NCI-H187 (cell line): ENCODE data around the gene RARRES2.

Experiments used
- DNase-seq, 2 experiments: peaks; one replicate each; lab custom pipeline; 2025; lab: John Stamatoyannopoulos, UW

Gene RARRES2

DNA sequence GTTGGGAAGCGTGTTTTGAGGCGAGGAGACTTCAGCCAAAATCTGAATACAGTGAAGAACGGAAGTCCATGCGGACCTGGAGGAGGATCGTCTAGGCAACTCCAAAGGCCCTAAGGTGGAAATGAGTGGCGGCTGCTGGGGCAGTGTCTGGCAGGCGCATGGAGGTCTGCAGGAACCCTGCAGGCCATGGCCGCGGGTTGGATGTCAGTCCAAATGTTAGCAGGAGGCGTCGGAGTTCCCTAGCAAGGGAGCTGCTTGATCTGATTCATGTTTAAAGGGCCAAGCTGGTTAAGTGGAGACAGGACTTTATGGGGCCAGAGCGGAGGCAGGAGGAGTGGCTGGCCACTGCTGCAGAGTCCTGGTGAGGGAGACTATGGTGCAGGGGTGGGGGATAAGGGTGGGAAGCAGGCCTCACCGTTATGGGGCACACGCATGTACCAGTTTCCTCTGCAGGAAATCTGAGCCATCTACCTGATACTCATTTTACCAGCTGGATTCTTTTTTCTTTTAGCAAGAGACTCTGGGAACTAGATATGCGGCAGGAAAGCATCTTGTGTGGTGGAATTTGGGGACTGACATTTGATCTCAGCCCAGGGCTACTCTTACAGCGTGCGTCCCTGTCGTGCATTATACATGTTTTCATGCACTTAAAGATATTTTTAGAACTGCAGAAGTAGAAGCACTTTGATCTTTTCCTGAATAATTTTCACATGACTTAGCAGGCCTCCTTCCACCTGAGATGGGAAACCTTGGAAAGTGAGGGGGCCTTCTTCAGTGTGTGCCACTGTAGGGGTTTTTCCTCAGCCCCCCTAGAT is 20.6 kb upstream of the RARRES2 start:
- no peak for DNase-seq

DNA sequence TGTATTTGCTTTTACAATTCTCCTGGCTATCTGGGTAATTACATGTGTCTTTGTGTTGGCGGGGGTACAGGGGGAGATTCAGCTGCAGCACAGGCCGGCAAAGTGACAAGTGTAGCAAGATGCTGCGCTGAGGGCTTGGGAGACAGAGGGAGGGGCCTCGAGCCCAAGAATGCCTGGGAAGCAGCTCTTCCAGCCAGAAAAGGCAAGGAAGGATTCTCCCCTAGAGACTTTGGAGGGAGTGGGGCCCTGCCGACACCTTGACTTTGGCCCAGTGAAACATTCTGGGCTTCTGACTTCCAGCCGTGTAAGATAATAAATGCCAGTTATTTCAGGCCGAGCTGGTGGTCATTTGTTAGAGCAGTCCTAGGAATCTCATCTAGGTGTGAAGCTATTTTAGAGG is 20.0 kb upstream of the RARRES2 start:
- DNase-seq = no peak

DNA sequence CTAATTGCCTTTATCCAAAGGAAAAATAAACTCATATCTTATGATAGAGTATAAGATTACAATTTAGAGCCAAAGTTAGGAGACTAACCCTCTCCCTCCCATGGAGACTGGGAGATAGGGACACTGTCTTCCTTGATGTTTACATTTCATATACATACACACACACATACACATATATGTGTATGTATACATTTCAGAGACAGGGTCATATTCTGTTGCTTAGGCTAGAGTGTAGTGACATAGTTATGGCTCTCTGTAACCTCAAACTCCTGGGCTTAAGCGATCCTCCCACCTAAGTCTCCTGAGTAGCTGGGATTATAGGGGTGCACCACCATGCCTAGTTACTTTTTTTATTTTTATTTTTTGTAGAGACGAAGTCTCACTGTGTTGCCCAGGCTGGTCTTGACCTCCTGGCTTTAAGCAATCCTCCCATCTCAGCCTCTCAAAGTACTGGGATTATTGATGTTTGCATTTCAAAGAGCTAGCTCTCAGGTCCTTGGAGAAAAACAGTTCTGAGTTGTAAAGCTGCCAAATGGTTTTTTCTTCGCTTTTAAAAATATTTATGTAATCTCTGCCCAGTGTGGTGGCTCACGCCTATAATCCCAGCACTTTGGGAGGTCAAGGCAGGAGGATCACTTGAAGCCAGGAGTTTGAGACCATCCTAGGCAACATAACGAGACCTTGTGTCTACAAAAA is 19.1 kb upstream of the RARRES2 start:
- DNase-seq = no peak

DNA sequence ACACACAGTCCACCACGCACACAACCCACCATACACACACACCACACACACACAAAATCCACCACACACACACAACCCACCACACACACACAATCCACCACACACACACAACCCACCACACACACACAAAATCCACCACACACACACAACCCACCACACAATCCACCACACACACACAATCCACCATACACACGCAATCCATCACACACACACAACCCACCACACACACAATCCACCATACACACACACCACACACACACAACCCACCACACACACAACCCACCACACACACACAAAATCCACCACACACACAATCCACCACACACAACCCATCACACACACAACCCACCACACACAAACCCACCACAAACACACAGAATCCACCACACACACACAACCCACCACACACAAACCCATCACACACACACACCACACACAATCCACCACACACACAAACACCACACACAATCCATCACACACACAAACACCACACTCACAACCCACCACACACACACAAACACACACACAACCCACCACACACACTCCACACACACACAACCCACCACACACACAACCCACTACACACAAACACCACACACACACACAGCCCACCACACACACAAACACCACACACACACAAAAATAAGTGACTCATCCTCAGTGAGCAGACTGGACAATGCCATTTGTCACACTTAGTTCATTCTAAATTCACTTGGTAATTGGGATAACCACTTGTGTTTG is 18.4 kb upstream of the RARRES2 start:
- DNase-seq = no peak

DNA sequence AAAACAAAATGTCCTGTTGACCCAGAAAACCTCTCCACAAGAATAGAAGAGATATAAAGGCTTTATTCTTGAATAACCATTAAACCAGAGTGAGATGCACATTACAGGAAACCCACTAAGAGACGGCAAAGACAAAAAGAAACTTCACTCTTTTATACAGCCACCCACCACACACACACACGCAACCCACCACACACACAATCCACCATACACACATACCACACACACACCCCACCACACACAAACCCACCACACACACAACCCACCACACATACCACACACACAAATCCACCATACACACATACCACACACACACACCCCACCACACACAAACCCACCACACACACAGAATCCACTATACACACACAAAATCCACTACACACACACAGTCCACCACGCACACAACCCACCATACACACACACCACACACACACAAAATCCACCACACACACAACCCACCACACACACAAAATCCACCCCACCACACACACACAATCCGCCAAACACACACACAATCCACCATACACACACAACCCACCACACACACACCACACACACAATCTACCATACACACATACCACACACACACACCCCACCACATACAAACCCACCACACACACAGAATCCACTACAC is 17.7 kb upstream of the RARRES2 start:
- no peak for DNase-seq

DNA sequence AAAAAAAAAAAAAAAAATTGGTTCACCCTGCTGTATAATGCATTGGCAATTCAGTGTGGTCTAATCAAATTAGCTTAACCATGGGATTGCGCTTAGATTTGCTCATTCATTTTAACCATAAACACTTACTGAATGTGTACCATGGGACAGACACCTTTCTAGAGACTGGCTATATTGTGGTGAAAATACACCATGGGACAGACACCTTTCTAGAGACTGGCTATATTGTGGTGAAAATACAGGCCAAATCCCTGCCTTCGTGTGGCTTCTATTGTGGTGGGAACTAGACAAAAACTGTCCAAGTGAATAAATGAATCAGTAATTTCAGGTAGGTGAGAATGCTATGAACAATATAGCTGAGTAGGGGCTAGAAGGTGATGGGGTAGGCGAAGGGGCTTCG is 17.0 kb upstream of the RARRES2 start:
- no peak for DNase-seq

DNA sequence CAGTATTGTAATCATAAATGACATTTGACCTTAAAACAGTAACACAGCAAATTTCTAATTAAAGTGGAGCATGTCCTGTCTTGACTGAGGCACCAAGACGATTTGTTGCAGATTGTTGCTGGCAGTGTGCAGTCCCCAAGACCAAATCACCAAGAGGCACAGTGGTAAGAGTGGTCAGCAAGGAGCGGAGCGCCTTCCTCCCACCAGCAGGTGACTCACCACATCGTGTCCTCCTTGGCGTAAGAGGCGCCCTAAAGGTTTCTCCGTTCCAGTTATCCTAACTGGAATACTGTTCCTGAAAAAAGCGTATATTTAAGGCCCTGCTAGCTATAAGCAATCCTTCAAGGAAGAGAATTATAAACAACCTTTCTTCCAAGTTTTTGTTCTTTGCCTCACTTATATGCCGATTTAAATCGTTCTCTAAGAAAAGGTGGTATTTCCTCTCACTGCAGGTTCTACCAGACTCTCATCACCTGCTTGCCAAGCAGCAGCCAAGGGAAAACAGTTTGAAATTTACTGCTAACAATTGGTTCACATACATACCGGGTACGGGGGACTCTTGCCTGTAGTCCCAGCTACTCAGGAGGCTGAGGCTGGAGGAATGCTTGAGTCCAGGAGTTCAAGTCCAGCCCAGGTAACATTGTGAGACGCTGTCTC is 16.5 kb upstream of the RARRES2 start:
- DNase-seq = no peak

DNA sequence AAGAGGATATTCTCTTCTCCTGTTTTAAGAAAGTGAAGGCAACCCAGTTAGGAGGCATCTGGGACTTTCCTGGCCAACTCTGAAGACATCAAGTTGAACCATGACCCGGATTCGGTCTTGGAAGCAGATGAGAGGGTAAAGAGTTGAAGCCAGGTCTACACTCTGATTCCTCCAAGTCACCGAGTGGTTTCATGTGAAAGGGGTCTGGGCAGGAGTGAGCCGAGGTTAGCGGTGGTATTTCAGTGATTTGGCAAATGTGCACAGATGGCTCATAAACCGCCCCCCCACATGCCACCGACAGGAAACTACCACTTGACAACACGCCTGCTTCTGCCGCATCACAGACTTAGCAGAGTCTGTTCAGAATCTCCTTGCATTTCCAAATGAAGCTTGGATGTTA is 15.8 kb upstream of the RARRES2 start:
- DNase-seq = no peak

DNA sequence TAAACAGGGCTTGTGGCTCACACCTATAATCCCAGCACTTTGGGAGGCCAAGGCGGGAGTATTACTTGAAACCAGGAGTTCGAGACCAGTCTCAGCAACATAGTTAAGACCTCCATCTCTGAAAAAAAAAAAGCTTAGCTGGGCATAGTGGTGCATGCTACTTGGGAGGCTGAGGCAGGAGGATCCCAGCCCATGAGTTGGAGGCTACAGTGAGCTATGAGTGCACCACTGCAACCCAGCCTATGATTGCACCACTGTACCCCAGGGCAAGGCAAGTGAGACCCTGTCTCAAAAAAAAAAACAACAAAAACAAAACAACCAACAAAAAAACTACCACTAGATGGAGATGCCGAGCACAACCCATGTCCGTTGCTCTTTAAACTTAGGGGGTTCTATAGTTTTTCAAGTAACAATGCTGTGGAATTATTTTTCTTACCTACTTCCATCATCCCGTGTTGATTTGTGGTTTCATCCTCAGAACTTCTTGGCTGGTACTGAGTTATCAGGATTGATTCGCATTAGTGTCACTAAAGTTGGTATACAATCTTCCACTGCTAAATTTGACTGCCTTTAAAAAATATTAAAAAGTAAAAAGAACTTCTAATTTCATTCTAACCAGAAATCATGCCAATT is 15.0 kb upstream of the RARRES2 start:
- DNase-seq = no peak

DNA sequence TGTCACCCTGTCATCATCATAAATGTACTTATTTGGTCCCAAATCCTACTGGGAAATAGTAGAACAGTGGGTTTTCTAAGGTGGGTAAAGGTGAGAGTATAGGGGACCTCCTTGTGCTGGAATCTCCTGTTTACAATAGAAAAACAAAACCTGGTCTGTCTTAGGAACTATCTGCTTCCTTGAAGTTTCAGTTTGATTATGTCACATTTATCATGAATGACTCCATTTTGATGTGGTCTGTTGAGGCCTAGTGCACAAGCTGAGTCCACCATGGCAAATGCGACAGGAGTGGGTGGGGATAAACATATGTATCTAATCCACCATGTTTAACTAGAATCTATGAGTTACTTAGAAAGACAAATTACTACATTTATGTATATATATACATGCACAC is 14.2 kb upstream of the RARRES2 start:
- DNase-seq = no peak

DNA sequence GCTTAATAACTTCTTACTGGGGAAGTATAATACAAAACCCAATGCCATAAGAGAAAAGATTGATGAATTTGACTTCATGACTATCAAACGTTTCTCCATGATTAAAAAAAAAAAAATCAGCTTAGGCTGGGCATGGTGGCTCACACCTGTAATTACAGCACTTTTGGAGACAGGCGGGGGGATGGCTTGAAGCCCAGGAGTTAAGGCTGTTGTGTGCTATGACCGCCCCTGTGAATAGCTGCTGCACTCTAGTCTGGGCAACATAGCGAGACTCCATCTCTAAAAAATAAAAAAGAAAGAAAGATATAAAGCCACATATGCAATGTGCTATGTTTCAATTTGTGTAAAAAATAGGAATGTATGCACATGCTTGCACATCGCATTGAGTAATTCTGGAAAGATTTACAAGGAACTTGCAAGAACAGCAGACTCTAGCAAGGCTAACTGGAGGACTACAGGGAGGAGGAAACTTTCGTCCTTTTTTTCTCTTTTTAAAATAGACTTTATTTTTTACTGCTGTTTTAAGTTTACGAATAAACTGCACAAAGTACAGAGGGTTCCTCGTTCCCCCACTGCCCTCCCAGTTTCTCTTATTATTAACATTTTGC is 10.3 kb upstream of the RARRES2 start:
- no peak for DNase-seq

DNA sequence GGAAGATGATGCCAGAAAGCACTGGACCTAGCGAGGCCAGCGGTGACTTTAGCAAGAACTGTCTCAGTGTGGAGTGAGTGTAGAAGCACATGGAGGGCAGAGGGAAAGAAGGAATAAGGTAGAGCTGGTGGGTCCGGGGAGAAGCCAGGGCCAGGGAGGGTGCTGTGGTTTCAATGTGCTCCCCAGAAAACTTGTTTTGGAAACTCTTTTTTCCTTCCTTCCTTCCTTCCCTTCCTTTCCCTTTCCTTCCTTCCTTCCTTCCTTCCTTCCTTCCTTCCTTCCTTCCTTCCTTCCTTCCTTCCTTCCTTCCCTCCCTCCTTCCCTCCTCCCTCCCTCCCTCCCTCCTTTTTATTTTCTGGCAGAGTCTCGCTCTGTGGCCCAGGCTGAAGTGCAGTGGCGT is 5.5 kb upstream of the RARRES2 start:
- DNase-seq = no peak

DNA sequence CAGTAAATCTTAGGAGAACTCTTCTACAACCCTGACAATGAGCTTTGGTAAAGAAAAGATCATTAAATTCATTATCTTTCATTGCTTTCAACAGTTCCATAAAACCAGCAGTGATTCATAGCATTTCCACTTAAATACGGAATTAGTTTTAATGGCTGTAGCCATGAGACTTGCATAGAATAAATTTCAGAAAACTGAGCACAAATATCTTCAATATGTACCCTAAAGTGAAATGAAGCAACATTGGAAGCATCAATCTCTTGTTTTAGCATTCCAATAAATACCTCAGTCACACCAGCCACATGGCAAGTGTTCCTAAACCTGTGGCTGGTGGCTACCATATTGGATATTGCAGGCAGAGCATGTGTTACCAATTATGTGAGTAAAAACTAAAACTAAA is 3.6 kb upstream of the RARRES2 start:
- no peak for DNase-seq

DNA sequence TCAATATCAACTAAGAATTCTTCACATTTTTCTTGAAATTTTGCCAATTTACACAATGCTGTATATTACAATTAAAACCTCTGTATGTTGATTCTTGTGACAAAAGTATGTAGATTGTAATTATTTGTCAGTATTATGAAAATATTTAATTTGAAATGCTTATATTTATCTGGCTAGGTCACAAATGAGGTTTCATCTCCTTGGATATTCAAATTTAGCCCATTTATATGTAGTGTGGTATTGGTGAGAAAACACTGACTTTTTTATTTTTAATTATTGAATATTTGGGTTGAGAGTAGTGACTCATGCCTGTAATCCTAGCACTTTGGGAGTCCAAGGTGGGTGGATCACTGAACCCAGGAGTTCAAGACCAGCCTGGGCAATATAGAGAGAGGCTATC is 2.9 kb upstream of the RARRES2 start:
- DNase-seq = no peak

DNA sequence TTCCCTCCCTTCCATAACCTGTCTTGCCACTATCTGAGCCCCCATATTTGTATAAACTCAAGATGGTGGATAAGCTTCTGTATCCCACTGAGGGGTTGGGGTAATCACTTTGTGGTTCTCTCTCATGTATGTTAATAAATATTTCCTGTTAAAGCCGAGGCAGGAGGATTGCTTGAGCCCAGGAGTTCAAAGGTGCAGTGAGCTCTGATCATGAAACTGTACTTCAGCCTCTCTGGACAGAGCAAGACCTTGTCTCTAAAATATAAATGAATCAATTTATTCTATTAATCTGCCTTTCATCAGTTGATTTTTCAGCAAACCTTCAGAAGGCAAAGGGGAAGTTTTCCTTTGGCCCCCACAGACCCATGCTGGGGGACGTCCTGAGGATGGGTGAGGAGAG is 1.8 kb upstream of the RARRES2 start:
- no peak for DNase-seq

DNA sequence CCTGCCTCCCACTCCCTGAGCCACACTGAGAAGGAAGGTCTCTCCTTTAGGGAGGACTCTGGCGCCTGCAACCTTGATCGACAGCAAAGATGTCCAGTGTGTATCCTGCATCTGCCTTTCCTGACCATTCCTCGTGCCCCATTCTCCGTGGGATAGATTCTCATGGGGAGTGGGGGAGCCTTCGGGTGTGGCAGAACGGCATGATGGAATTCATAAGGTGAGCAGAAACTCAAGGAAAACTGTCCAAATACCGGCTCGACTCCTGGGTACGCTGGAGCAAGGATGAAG is 636 bp upstream of the RARRES2 start:
- no peak for DNase-seq

DNA sequence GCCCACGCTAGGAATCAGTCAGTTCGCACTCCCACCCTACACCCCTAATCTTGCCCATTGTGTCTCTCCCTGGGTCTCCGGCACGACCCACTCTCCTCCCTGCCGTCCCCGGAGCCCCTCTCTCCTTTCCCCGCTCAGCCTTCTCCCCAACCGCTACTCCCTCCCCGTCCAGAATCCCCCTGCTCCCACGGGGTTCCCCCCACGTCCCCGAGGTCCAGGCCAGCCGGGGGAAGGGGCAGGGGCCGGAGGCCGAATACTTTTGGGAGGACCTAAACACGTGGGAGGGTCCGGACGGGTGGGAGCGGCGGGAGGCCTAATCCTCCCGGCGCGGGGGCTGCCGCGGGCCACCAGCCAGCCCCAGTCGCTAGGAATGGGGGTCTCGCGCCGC is 560 bp downstream of the RARRES2 start:
- DNase-seq = no peak

DNA sequence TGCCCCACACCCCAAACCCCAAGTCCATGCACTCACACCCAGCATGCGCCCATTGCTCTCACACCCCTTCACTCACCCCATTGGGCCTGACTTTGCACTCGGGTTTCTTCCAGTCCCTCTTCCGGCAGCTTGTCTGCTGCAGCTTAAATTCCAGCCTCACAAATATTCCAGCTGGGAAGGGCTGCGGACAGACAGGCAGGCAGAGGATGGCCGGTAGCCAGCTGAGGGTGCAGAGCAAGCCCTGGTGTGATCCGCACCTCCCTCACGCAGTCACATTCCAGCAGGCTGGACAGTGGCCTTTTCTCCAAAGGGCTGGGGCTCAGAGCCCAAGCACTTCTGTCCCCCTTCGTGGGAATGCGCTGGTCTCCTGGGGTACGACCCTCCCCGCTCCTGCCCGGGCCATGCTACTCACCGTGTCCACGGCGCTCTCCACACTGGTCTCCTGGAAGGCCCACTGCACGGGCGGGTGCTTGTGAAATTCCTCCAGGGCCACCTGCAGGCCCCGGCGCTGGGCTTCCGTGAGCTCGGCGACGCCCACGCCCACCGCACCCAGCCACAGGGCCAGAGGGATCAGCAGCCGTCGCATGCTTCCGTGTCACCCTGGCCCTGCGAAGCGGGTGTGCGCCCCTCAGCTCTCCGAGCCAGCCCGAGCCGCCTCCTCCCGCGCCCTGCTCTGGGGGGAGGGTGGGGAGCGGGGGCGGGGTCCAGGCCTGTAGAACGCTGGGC is 1.2 kb downstream of the RARRES2 start:
- no peak for DNase-seq

DNA sequence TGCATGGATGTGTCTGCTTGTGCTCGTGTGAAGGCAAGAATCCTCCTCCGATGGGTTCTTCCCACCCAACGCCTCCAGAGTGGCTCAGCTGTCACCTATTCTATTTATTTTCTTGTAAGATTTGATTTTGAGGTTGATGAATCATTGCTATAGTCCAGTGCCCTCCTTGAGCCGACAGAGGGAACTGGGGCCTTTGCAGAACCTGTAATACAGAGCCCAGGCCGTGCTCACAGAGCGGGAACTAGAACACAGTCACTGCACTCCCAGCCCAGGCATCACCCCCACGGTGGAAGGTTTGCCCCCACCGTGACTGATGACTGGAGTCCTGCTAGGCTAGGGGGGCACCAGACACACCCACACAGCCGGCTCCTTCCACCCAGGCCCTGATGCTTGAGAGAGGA is 2.0 kb downstream of the RARRES2 start:
- DNase-seq = no peak

DNA sequence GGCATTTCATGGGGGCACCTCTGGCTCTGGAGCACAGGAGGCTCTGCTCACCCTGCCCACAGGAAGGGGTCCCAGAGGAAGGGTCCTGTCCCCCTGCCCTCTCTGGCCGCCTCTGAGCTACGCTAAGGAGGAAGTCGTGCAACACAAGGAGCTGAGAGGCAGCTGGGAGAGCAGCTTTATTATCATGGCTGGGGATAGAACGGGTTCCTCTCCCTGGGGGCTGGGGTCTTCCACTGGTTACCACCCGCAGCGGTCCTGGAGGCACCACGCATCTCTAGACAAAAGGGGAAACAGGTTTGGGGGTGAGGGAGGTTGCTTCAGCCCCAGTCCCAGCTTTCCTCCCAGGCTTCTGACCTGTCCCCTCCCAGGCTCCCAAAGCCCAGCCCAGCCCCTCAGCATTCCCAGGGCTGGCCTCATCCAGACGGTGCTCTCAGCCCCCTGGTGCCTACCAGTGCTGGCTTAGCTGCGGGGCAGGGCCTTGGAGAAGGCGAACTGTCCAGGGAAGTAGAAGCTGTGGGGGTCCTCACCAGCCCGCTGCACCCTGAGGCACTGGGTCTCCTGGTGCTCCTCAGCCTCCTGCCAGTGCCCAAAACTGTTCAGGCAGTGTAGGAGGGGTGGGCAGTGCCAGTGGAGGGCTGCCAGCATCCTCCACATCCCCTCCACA is 3.1 kb downstream of the RARRES2 start:
- DNase-seq = no peak
